SK-N-SH (cell line): ENCODE data around the gene CADM3. TPM values are rescaled to one million over a fixed set of nuclear protein-coding genes. Genes with fewer than 3 reads are reported as not detected.

Source experiments
- CTCF ChIA-PET: fragments of 300-600, 350-600 bp; formaldehyde crosslinking; extraction: SDS; loops from one replicate; lab custom pipeline; 2021; lab: Yijun Ruan, JAX
- POLR2A ChIA-PET: fragments of 350-600 bp; sonication (Branson Sonifier 250); formaldehyde crosslinking; extraction: SDS; loops from one replicate; lab custom pipeline; 2020; ENCODE audit warnings: antibody characterized with exemption, inconsistent platforms; lab: Yijun Ruan, JAX
- DNase-seq: peaks from one replicate; pipeline ENCODE4 v3.0.0; 2012
- H2AFZ ChIP-seq: fragments of 200-600 bp; sonication (generic); 2 replicates; pipeline ENCODE4 v1.8.1; 2016; ENCODE audit warnings: antibody characterized with exemption, mild to moderate bottlenecking, low read depth
- H3F3A ChIP-seq: fragments of 200-600 bp; sonication (generic); replicated peaks from 2 replicates; pipeline ENCODE3; 2016; ENCODE audit warnings: antibody characterized with exemption, mild to moderate bottlenecking; ENCODE audit not compliant: insufficient read depth
- H3K27ac ChIP-seq, 2 experiments: fragments of 200-500 bp in 1 of 2; fragments of 200-600 bp in 1 of 2; sonication (Bioruptor generic) in 1 of 2; sonication (generic), shearing (Covaris generic) in 1 of 2; 2 replicates each; pipeline versions ENCODE4 v1.5.1 to v1.6.1; 2014 to 2016; ENCODE audit warnings: low read depth in 2 of 2, inconsistent platforms in 1 of 2, low read length in 1 of 2, mild to moderate bottlenecking in 1 of 2, mixed read lengths in 1 of 2
- H3K27me3 ChIP-seq: fragments of 200-600 bp; sonication (generic), shearing (Covaris generic); 2 replicates; pipeline ENCODE4 v1.6.1; 2016; ENCODE audit warnings: mixed run types; ENCODE audit not compliant: insufficient read depth
- H3K36me3 ChIP-seq, 2 experiments: fragments of 200-500 bp in 1 of 2; fragments of 200-600 bp in 1 of 2; sonication (Bioruptor generic) in 1 of 2; sonication (generic) in 1 of 2; replicated peaks in 1 of 2; 2 replicates each; pipeline versions ENCODE3 to v1.5.1; 2014 to 2016; ENCODE audit warnings: low read length in 1 of 2, mild to moderate bottlenecking in 1 of 2; ENCODE audit not compliant: insufficient read depth in 2 of 2, control insufficient read depth in 1 of 2
- H3K4me1 ChIP-seq, 2 experiments: fragments of 200-500 bp in 1 of 2; fragments of 200-600 bp in 1 of 2; sonication (Bioruptor generic) in 1 of 2; sonication (generic), shearing (Covaris generic) in 1 of 2; 2 replicates each; pipeline versions ENCODE4 v1.5.1 to v1.6.1; 2014 to 2016; ENCODE audit warnings: low read depth in 1 of 2, low read length in 1 of 2, mixed run types in 1 of 2; ENCODE audit not compliant: insufficient read depth in 2 of 2, control insufficient read depth in 1 of 2
- H3K4me2 ChIP-seq: fragments of 200-600 bp; sonication (generic), shearing (Covaris generic); 2 replicates; pipeline ENCODE4 v1.6.1; 2017; ENCODE audit warnings: mixed run types
- H3K4me3 ChIP-seq, 2 experiments: fragments of 200-500 bp in 1 of 2; fragments of 200-600 bp in 1 of 2; sonication (Bioruptor generic) in 1 of 2; sonication (generic), shearing (Covaris generic) in 1 of 2; 2 replicates each; pipeline versions ENCODE4 v1.5.1 to v1.8.1; 2014 to 2016; ENCODE audit warnings: low read depth in 2 of 2, inconsistent platforms in 1 of 2, low read length in 1 of 2, mild to moderate bottlenecking in 1 of 2, mixed read lengths in 1 of 2, moderate library complexity in 1 of 2
- H3K79me2 ChIP-seq: fragments of 200-600 bp; sonication (generic); 2 replicates; pipeline ENCODE4 v1.8.1; 2017; ENCODE audit warnings: mild to moderate bottlenecking; ENCODE audit not compliant: insufficient read depth
- H3K9ac ChIP-seq: fragments of 200-600 bp; sonication (generic); 2 replicates; pipeline ENCODE4 v1.6.1; 2017; ENCODE audit warnings: mixed run types
- H3K9me2 ChIP-seq: fragments of 200-600 bp; sonication (generic); 2 replicates; pipeline ENCODE4 v1.6.1; 2017; ENCODE audit warnings: mixed run types
- H3K9me3 ChIP-seq: fragments of 200-600 bp; sonication (generic); 2 replicates; pipeline ENCODE4 v1.6.1; 2017; ENCODE audit warnings: mixed run types, mild to moderate bottlenecking, moderate library complexity
- H4K20me1 ChIP-seq: fragments of 200-600 bp; sonication (generic); 2 replicates; pipeline ENCODE4 v1.6.1; 2017; ENCODE audit warnings: mild to moderate bottlenecking, mixed run types; ENCODE audit not compliant: insufficient read depth
- CHD2 ChIP-seq: fragments of 150-350 bp; IDR thresholded peaks from 2 replicates; pipeline ENCODE4 v1.6.1; 2018; ENCODE audit warnings: low read length; ENCODE audit not compliant: partially characterized antibody
- FOXJ3 ChIP-seq: sonication (generic); formaldehyde crosslinking; IDR thresholded peaks from 2 replicates; pipeline ENCODE4 v1.5.1; 2020; ENCODE audit warnings: mild to moderate bottlenecking, missing genetic modification reagents
- FOXM1 ChIP-seq: IDR thresholded peaks from 2 replicates; pipeline ENCODE4 v1.4.0; 2012; ENCODE audit warnings: low read depth, mild to moderate bottlenecking
- GABPA ChIP-seq: IDR thresholded peaks from 2 replicates; pipeline ENCODE4 v1.4.0; 2012; ENCODE audit warnings: low read depth, mild to moderate bottlenecking
- GATA2 ChIP-seq: sonication (generic); formaldehyde crosslinking; IDR thresholded peaks from 2 replicates; pipeline ENCODE4 v1.5.0; 2020; ENCODE audit warnings: mild to moderate bottlenecking, missing genetic modification reagents
- JUND ChIP-seq: IDR thresholded peaks from 2 replicates; pipeline ENCODE4 v1.4.0; 2012
- MEF2A ChIP-seq: IDR thresholded peaks from 2 replicates; pipeline ENCODE4 v1.4.0; 2012; ENCODE audit warnings: low read depth, borderline replicate concordance
- MXI1 ChIP-seq: IDR thresholded peaks from 2 replicates; pipeline ENCODE4 v1.6.1; 2012; ENCODE audit warnings: mild to moderate bottlenecking, low read depth, low read length, improper control_type of control experiment
- NFIC ChIP-seq: IDR thresholded peaks from 2 replicates; pipeline ENCODE4 v1.4.0; 2012; ENCODE audit warnings: borderline replicate concordance
- NRF1 ChIP-seq: IDR thresholded peaks from 2 replicates; pipeline ENCODE4 v1.6.1; 2012; ENCODE audit warnings: low read depth, mild to moderate bottlenecking, low read length
- RCOR1 ChIP-seq: fragments of 150-350 bp; IDR thresholded peaks from 2 replicates; pipeline ENCODE4 v1.6.1; 2017; ENCODE audit warnings: antibody characterized with exemption, low read length
- RFX5 ChIP-seq: IDR thresholded peaks from 2 replicates; pipeline ENCODE4 v1.6.1; 2012; ENCODE audit warnings: mild to moderate bottlenecking, improper control_type of control experiment, low read length
- RXRA ChIP-seq: IDR thresholded peaks from 2 replicates; pipeline ENCODE4 v1.4.0; 2012; ENCODE audit warnings: low read depth, mild to moderate bottlenecking, borderline replicate concordance
- SMC3 ChIP-seq: IDR thresholded peaks from 2 replicates; pipeline ENCODE4 v1.6.1; 2012; ENCODE audit warnings: low read depth, low read length, improper control_type of control experiment
- TAF1 ChIP-seq: IDR thresholded peaks from 2 replicates; pipeline ENCODE4 v1.6.1; 2012; ENCODE audit warnings: low read depth, mild to moderate bottlenecking, low read length, moderate library complexity, borderline replicate concordance
- TCF12 ChIP-seq: IDR thresholded peaks from 2 replicates; pipeline ENCODE4 v1.4.0; 2012
- TEAD4 ChIP-seq: IDR thresholded peaks from 2 replicates; pipeline ENCODE4 v1.4.0; 2012; ENCODE audit warnings: mild to moderate bottlenecking, borderline replicate concordance; ENCODE audit not compliant: insufficient read depth
- WGBS: methylation state at CpG from one replicate; pipeline ENCODE4 v1.1.6; 2017; ENCODE audit warnings: low lambda C conversion rate; 5-methylcytosine and 5-hydroxymethylcytosine counted together
- polyA plus RNA-seq, 3 experiments: library from polyadenylated mRNA; depleted of rRNA; stranded (reverse); fragments of >200 nt; gene quantifications; 2 replicates each; pipeline ENCODE4 v1.2.3, GENCODE V29; 2012
- TF ChIP-seq, protein P1 (sequence below): IDR thresholded peaks from 2 replicates; pipeline ENCODE4 v1.4.0; 2012; ENCODE audit warnings: low read depth, borderline replicate concordance
- TF ChIP-seq, protein P2 (sequence below): IDR thresholded peaks from 2 replicates; pipeline ENCODE4 v1.4.0; 2012; ENCODE audit warnings: low read depth, borderline replicate concordance
- TF ChIP-seq, protein P3 (sequence below): IDR thresholded peaks from 2 replicates; pipeline ENCODE4 v1.4.0; 2012; ENCODE audit warnings: low read depth
- TF ChIP-seq, protein P4 (sequence below): IDR thresholded peaks from 2 replicates; pipeline ENCODE4; 2012
- TF ChIP-seq, protein P5 (sequence below): IDR thresholded peaks from 2 replicates; pipeline ENCODE4 v1.6.1; 2012; ENCODE audit warnings: mild to moderate bottlenecking, low read depth, low read length, moderate library complexity

CADM3 gene
- polyA plus RNA-seq, 1 of the 3 experiments (the other 2 are of a cell fraction): 0.94 TPM

DNA sequence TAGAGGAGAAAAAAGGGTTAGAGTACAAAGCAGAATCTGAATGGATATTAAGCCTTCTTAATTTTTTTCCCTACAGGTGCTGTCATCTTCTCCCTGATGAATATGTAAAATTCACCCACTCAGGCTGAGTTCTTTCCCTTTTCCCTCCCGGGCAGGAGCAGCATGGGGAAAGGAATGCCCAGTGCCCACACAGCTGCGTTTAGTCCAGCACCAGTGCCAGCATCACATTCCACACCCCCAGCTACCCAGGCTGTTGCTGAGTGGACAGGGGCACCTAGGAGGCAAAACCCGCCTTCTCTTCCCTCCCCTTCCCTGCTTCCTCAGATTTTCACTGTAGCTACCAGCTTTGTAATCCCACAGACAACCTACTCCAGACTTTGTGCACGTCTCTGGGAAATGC lies 3.4 kb upstream of the CADM3 start:
- no peaks in the 10 kb centered on the region for H3K79me2 ChIP-seq
- no peak overlapping the region for H3K4me2 ChIP-seq
- H3K9me2 ChIP-seq: no peaks in the 10 kb centered on the region
- no peak for DNase-seq
- 8% methylated on average over 4 of the region's 4 CpGs for WGBS
- no peak overlapping the region for H2AFZ ChIP-seq
- H3K9me3 ChIP-seq: no peaks in the 10 kb centered on the region
- H3K27me3 ChIP-seq: peaks cover 48% of the 10 kb centered on the region
- H4K20me1 ChIP-seq: no peaks in the 10 kb centered on the region
- peaks cover 0 to 13% of the 10 kb centered on the region in 2 experiments; a peak in 1 of 4 replicates for H3K4me1 ChIP-seq
- no peaks in the 10 kb centered on the region for H3F3A ChIP-seq
- H3K4me3 ChIP-seq: no peak overlapping the region
- TF ChIP-seq, protein P1, sequence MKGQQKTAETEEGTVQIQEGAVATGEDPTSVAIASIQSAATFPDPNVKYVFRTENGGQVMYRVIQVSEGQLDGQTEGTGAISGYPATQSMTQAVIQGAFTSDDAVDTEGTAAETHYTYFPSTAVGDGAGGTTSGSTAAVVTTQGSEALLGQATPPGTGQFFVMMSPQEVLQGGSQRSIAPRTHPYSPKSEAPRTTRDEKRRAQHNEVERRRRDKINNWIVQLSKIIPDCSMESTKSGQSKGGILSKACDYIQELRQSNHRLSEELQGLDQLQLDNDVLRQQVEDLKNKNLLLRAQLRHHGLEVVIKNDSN: no peak
- TF ChIP-seq JUND (no peak), MXI1 (no peak), FOXJ3 (CRISPR knock-in tag) (no peak), MEF2A (no peak), CHD2 (no peak), RXRA (no peak), TCF12 (no peak), FOXM1 (no peak), GABPA (no peak), TAF1 (no peak), NRF1 (no peak)
- TF ChIP-seq, protein P2, sequence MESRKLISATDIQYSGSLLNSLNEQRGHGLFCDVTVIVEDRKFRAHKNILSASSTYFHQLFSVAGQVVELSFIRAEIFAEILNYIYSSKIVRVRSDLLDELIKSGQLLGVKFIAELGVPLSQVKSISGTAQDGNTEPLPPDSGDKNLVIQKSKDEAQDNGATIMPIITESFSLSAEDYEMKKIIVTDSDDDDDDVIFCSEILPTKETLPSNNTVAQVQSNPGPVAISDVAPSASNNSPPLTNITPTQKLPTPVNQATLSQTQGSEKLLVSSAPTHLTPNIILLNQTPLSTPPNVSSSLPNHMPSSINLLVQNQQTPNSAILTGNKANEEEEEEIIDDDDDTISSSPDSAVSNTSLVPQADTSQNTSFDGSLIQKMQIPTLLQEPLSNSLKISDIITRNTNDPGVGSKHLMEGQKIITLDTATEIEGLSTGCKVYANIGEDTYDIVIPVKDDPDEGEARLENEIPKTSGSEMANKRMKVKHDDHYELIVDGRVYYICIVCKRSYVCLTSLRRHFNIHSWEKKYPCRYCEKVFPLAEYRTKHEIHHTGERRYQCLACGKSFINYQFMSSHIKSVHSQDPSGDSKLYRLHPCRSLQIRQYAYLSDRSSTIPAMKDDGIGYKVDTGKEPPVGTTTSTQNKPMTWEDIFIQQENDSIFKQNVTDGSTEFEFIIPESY: no peak
- TF ChIP-seq, protein P3, sequence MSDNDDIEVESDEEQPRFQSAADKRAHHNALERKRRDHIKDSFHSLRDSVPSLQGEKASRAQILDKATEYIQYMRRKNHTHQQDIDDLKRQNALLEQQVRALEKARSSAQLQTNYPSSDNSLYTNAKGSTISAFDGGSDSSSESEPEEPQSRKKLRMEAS: no peak
- H3K9ac ChIP-seq: no peak overlapping the region
- ChIA-PET POLR2A (no interaction called here), CTCF (interaction anchor here (3.2 to 20.8 kb wide), 2 partner anchors 35 to 38 kb away, joined by 10 to 660 read pairs; partner anchors contain the start of gene ACKR1)
- H3K36me3 ChIP-seq: no peaks in the 10 kb centered on the region
- H3K27ac ChIP-seq: no peak overlapping the region

DNA sequence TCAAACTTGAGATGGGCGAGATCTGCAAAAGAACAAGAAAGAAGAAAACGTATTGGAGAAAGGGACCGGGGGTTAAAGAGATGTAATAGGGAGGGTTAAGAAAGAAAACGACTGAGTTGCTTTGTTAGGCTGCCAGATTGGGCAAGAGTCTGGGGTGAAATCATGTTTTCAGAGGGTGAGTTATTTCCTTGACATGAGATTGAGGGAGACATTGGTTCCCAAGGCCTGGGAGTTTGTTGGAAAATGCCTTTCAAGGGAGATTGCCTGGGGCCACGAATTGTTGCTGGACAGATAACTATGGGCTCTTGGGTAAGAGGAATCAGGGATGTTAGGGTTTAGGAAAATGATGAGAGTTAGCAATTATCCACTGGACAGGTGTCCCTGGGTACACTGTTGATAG lies 776 bp upstream of the CADM3 start:
- H3K9ac ChIP-seq: no peak overlapping the region
- no peak for DNase-seq
- no peak overlapping the region for H3K4me2 ChIP-seq
- no peak overlapping the region for H3K27ac ChIP-seq
- no peaks in the 10 kb centered on the region for H3K79me2 ChIP-seq
- no peaks in the 10 kb centered on the region for H3F3A ChIP-seq
- H3K27me3 ChIP-seq: peaks cover 48% of the 10 kb centered on the region
- no peak overlapping the region for H2AFZ ChIP-seq
- POLR2A ChIA-PET: no interaction called here
- no peaks in the 10 kb centered on the region for H3K36me3 ChIP-seq
- no peak overlapping the region for H3K4me3 ChIP-seq
- CTCF ChIA-PET: interaction anchor here (1.1 to 20.8 kb wide), 4 partner anchors 9 to 651 kb away, joined by 3 to 660 read pairs (median 8); partner anchors contain the start of gene ACKR1
- H3K9me2 ChIP-seq: no peaks in the 10 kb centered on the region
- H4K20me1 ChIP-seq: no peaks in the 10 kb centered on the region
- no peaks in the 10 kb centered on the region for H3K9me3 ChIP-seq
- H3K4me1 ChIP-seq: peaks cover 0 to 11% of the 10 kb centered on the region in 2 experiments; a peak in 1 of 4 replicates
- WGBS: 44% methylated on average over 5 of the region's 5 CpGs
- TF ChIP-seq SMC3: no peak
- TF ChIP-seq NFIC: no peak
- no peak for TF ChIP-seq GABPA
- TF ChIP-seq MXI1: no peak
- TF ChIP-seq RCOR1: no peak
- TF ChIP-seq, protein P4, sequence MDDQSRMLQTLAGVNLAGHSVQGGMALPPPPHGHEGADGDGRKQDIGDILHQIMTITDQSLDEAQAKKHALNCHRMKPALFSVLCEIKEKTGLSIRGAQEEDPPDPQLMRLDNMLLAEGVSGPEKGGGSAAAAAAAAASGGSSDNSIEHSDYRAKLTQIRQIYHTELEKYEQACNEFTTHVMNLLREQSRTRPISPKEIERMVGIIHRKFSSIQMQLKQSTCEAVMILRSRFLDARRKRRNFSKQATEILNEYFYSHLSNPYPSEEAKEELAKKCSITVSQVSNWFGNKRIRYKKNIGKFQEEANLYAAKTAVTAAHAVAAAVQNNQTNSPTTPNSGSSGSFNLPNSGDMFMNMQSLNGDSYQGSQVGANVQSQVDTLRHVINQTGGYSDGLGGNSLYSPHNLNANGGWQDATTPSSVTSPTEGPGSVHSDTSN: no peak
- TF ChIP-seq, protein P5, sequence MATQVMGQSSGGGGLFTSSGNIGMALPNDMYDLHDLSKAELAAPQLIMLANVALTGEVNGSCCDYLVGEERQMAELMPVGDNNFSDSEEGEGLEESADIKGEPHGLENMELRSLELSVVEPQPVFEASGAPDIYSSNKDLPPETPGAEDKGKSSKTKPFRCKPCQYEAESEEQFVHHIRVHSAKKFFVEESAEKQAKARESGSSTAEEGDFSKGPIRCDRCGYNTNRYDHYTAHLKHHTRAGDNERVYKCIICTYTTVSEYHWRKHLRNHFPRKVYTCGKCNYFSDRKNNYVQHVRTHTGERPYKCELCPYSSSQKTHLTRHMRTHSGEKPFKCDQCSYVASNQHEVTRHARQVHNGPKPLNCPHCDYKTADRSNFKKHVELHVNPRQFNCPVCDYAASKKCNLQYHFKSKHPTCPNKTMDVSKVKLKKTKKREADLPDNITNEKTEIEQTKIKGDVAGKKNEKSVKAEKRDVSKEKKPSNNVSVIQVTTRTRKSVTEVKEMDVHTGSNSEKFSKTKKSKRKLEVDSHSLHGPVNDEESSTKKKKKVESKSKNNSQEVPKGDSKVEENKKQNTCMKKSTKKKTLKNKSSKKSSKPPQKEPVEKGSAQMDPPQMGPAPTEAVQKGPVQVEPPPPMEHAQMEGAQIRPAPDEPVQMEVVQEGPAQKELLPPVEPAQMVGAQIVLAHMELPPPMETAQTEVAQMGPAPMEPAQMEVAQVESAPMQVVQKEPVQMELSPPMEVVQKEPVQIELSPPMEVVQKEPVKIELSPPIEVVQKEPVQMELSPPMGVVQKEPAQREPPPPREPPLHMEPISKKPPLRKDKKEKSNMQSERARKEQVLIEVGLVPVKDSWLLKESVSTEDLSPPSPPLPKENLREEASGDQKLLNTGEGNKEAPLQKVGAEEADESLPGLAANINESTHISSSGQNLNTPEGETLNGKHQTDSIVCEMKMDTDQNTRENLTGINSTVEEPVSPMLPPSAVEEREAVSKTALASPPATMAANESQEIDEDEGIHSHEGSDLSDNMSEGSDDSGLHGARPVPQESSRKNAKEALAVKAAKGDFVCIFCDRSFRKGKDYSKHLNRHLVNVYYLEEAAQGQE: no peak
- no peak for TF ChIP-seq RFX5
- no peak for TF ChIP-seq JUND
- TF ChIP-seq GATA2: no peak
- TF ChIP-seq NRF1: no peak
- TF ChIP-seq FOXM1: no peak
- TF ChIP-seq TCF12: no peak
- no peak for TF ChIP-seq MEF2A
- no peak for TF ChIP-seq TEAD4
